IMR-90 (cell line): ENCODE data around the gene TLR9. TPM values are rescaled to one million over a fixed set of nuclear protein-coding genes. Genes with fewer than 3 reads are reported as not detected.

Experiments used
- ATAC-seq: fragments of 200-7000 bp; cut with Tn5 transposase; 2 replicates; pipeline ENCODE4 v1.9.1; 2020; ENCODE audit warnings: low read depth, mild to moderate bottlenecking, moderate library complexity
- BruUV-seq: library from RNA; stranded (reverse); fragments of 400-500 nt; replicated peaks from 2 replicates; lab custom pipeline; 2021; lab: Mats Ljungman, UMichigan
- CTCF ChIA-PET: fragments of 300-600 bp; formaldehyde crosslinking; extraction: SDS; loops from one replicate; lab custom pipeline; 2021; ENCODE audit warnings: antibody characterized with exemption; lab: Yijun Ruan, JAX
- POLR2A ChIA-PET: fragments of 300-600 bp; sonication (Branson Sonifier 250); formaldehyde crosslinking; loops from one replicate; lab custom pipeline; 2022; ENCODE audit warnings: antibody characterized with exemption; ENCODE audit not compliant: unreplicated experiment; lab: Charles Lee
- DNase-seq: peaks from one replicate; pipeline ENCODE4 v3.0.0; 2013
- H2AFZ ChIP-seq: replicated peaks from 2 replicates; pipeline ENCODE3; 2013; ENCODE audit warnings: low read length, mild to moderate bottlenecking; ENCODE audit not compliant: poor library complexity
- H2AK5ac ChIP-seq: 2 replicates; pipeline ENCODE4 v1.6.1; 2013; ENCODE audit warnings: low read depth, low read length, inconsistent platforms
- H2AK9ac ChIP-seq: replicated peaks from 2 replicates; pipeline ENCODE3; 2013; ENCODE audit warnings: mild to moderate bottlenecking, low read depth, low read length, moderate library complexity; ENCODE audit not compliant: poor library complexity
- H2BK120ac ChIP-seq: 2 replicates; pipeline ENCODE4 v1.6.1; 2013; ENCODE audit warnings: low read depth, low read length, inconsistent platforms
- H2BK15ac ChIP-seq: 3 replicates; pipeline ENCODE4 v1.6.1; 2013; ENCODE audit warnings: low read depth, low read length, inconsistent platforms
- H2BK20ac ChIP-seq: 2 replicates; pipeline ENCODE4 v1.6.1; 2013; ENCODE audit warnings: low read depth, mild to moderate bottlenecking, inconsistent platforms, low read length, moderate library complexity
- H2BK5ac ChIP-seq: 2 replicates; pipeline ENCODE4 v1.6.1; 2013; ENCODE audit warnings: mild to moderate bottlenecking, low read depth, low read length, inconsistent platforms; ENCODE audit not compliant: poor library complexity, severe bottlenecking
- H3K14ac ChIP-seq: replicated peaks from 2 replicates; pipeline ENCODE4 v1.6.1; 2013; ENCODE audit warnings: low read depth, low read length, inconsistent platforms
- H3K18ac ChIP-seq: 2 replicates; pipeline ENCODE4 v1.6.1; 2013; ENCODE audit warnings: low read depth, low read length, control low read depth
- H3K23ac ChIP-seq: 2 replicates; pipeline ENCODE4 v1.6.1; 2013; ENCODE audit warnings: low read depth, low read length, inconsistent platforms
- H3K27ac ChIP-seq: 2 replicates; pipeline ENCODE4 v1.5.1; 2013; ENCODE audit warnings: mild to moderate bottlenecking, control low read depth, low read length; ENCODE audit not compliant: insufficient read depth
- H3K27me3 ChIP-seq: 2 replicates; pipeline ENCODE4 v1.6.1; 2013; ENCODE audit warnings: low read length; ENCODE audit not compliant: control insufficient read depth, insufficient read depth
- H3K36me3 ChIP-seq: 2 replicates; pipeline ENCODE4 v1.6.1; 2013; ENCODE audit warnings: low read length, mixed read lengths; ENCODE audit not compliant: control insufficient read depth, insufficient read depth
- H3K4ac ChIP-seq: 2 replicates; pipeline ENCODE4 v1.6.1; 2013; ENCODE audit warnings: low read depth, low read length, inconsistent platforms
- H3K4me1 ChIP-seq: 2 replicates; pipeline ENCODE4 v1.6.1; 2013; ENCODE audit warnings: low read length, mixed read lengths; ENCODE audit not compliant: control insufficient read depth, insufficient read depth
- H3K4me2 ChIP-seq: 2 replicates; pipeline ENCODE4 v1.6.1; 2013; ENCODE audit warnings: low read depth, mild to moderate bottlenecking, control low read depth, low read length, moderate library complexity
- H3K4me3 ChIP-seq: 2 replicates; pipeline ENCODE4 v1.5.1; 2013; ENCODE audit warnings: low read depth, mild to moderate bottlenecking, control low read depth, low read length, moderate library complexity; ENCODE audit not compliant: insufficient read depth
- H3K56ac ChIP-seq: 2 replicates; pipeline ENCODE4 v1.6.1; 2013; ENCODE audit warnings: low read length, inconsistent platforms; ENCODE audit not compliant: insufficient read depth; ENCODE audit errors: extremely low read depth
- H3K79me1 ChIP-seq, 2 experiments: 2 replicates each; pipeline ENCODE4 v1.6.1; 2013; ENCODE audit warnings: low read length in 2 of 2, inconsistent platforms in 1 of 2, low read depth in 1 of 2
- H3K9ac ChIP-seq: 2 replicates; pipeline ENCODE4 v1.6.1; 2013; ENCODE audit warnings: low read depth, low read length, control low read depth
- H3K9me1 ChIP-seq: 2 replicates; pipeline ENCODE4 v1.6.1; 2013; ENCODE audit warnings: low read length, inconsistent platforms; ENCODE audit not compliant: insufficient read depth
- H3K9me3 ChIP-seq: 2 replicates; pipeline ENCODE4 v1.6.1; 2013; ENCODE audit warnings: low read length; ENCODE audit not compliant: control insufficient read depth, insufficient read depth
- H4K20me1 ChIP-seq: 2 replicates; pipeline ENCODE4 v1.6.1; 2013; ENCODE audit warnings: low read length, inconsistent platforms; ENCODE audit not compliant: insufficient read depth
- H4K5ac ChIP-seq: 2 replicates; pipeline ENCODE4 v1.6.1; 2013; ENCODE audit warnings: mild to moderate bottlenecking, low read depth, low read length, control low read depth
- H4K8ac ChIP-seq, 2 experiments: 2 replicates each; pipeline ENCODE4 v1.6.1; 2013; ENCODE audit warnings: low read depth in 2 of 2, low read length in 2 of 2, control low read depth in 1 of 2, inconsistent platforms in 1 of 2
- H4K91ac ChIP-seq: 2 replicates; pipeline ENCODE4 v1.6.1; 2013; ENCODE audit warnings: low read depth, low read length, inconsistent platforms; ENCODE audit not compliant: insufficient read depth
- BHLHE40 ChIP-seq: fragments of 150-350 bp; IDR thresholded peaks from 2 replicates; pipeline ENCODE4 v1.6.1; 2016; ENCODE audit warnings: mild to moderate bottlenecking, low read depth, low read length
- CEBPB ChIP-seq: IDR thresholded peaks from 2 replicates; pipeline ENCODE4 v1.6.1; 2012; ENCODE audit warnings: low read depth, low read length, improper control_type of control experiment
- CHD1 ChIP-seq: IDR thresholded peaks from 2 replicates; pipeline ENCODE4 v1.6.1; 2012; ENCODE audit warnings: low read depth, low read length, improper control_type of control experiment
- CTCF ChIP-seq: conservative IDR thresholded peaks from 2 replicates; pipeline ENCODE4 v1.5.1; 2012; ENCODE audit warnings: mild to moderate bottlenecking, low read depth, low read length, improper control_type of control experiment
- ELK1 ChIP-seq: fragments of 150-350 bp; IDR thresholded peaks from 2 replicates; pipeline ENCODE4 v1.6.1; 2016; ENCODE audit warnings: low read depth, mild to moderate bottlenecking, low read length, moderate library complexity, borderline replicate concordance
- FOS ChIP-seq: fragments of 150-350 bp; IDR thresholded peaks from 2 replicates; pipeline ENCODE4 v1.6.1; 2016; ENCODE audit warnings: low read depth, low read length
- MAFK ChIP-seq: IDR thresholded peaks from 2 replicates; pipeline ENCODE4 v1.6.1; 2012; ENCODE audit warnings: low read depth, low read length, improper control_type of control experiment
- MAZ ChIP-seq: IDR thresholded peaks from 2 replicates; pipeline ENCODE4 v1.6.1; 2012; ENCODE audit warnings: low read depth, mild to moderate bottlenecking, low read length, improper control_type of control experiment, moderate library complexity, borderline replicate concordance
- MXI1 ChIP-seq: IDR thresholded peaks from 2 replicates; pipeline ENCODE4 v1.6.1; 2012; ENCODE audit warnings: low read depth, mild to moderate bottlenecking, low read length, moderate library complexity, borderline replicate concordance
- NFE2L2 ChIP-seq: fragments of 150-350 bp; IDR thresholded peaks from 2 replicates; pipeline ENCODE4 v1.6.1; 2016; ENCODE audit warnings: low read depth, mild to moderate bottlenecking, low read length
- POLR2A ChIP-seq: IDR thresholded peaks from 2 replicates; pipeline ENCODE4 v1.6.1; 2012; ENCODE audit warnings: mild to moderate bottlenecking, low read depth, low read length
- RAD21 ChIP-seq: IDR thresholded peaks from 2 replicates; pipeline ENCODE4 v1.6.1; 2012; ENCODE audit warnings: low read length, improper control_type of control experiment
- RCOR1 ChIP-seq: IDR thresholded peaks from 2 replicates; pipeline ENCODE4 v1.6.1; 2012; ENCODE audit warnings: mild to moderate bottlenecking, low read length, improper control_type of control experiment; ENCODE audit not compliant: insufficient replicate concordance
- RFX5 ChIP-seq: IDR thresholded peaks from 2 replicates; pipeline ENCODE4 v1.8.0; 2012; ENCODE audit warnings: low read depth, mild to moderate bottlenecking, low read length, moderate library complexity
- SMC3 ChIP-seq: fragments of 150-350 bp; IDR thresholded peaks from 2 replicates; pipeline ENCODE4 v1.6.1; 2016; ENCODE audit warnings: low read depth, mild to moderate bottlenecking, antibody characterized with exemption, low read length, moderate library complexity
- USF2 ChIP-seq: fragments of 150-350 bp; IDR thresholded peaks from 2 replicates; pipeline ENCODE4 v1.6.1; 2017; ENCODE audit warnings: mild to moderate bottlenecking, antibody characterized with exemption, low read length, low read depth
- WGBS, 2 experiments: methylation state at CpG; one replicate each; pipeline versions ENCODE4 v1.1.5 to v1.1.7; 2013; ENCODE audit warnings: missing lambda C conversion rate in 2 of 2; ENCODE audit not compliant: insufficient read length in 1 of 2; ENCODE audit errors: extremely low coverage in 2 of 2; 5-methylcytosine and 5-hydroxymethylcytosine counted together
- dilution Hi-C: fragments of 300-500 bp; cut with HindIII; formaldehyde crosslinking; loops from one replicate; pipeline ENCODE4 v1.14.3; 2018; ENCODE audit warnings: low sequenced_read_pairs; ENCODE audit not compliant: unreplicated experiment
- in situ Hi-C: fragments of 300-500 bp; cut with MboI; formaldehyde crosslinking; loops from 3 replicates; pipeline ENCODE4 v1.14.3; 2019; ENCODE audit warnings: low sequenced_read_pairs, inconsistent platforms, mixed read lengths
- intact Hi-C: fragments of 100-400 bp; cut with micrococcal nuclease; formaldehyde crosslinking; loops from 2 replicates; pipeline ENCODE4 v1.10.0; 2022
- polyA plus RNA-seq, 3 experiments: library from polyadenylated mRNA; depleted of rRNA; stranded (reverse); fragments of >200 nt; gene quantifications; 2 replicates each; pipeline ENCODE4 v1.2.3, GENCODE V29; 2012; ENCODE audit warnings: low replicate concordance in 1 of 3
- total RNA-seq: library from RNA; depleted of rRNA; stranded (reverse); fragments of >200 nt; gene quantifications from 2 replicates; pipeline ENCODE4 v1.2.3, GENCODE V29; 2012

Gene TLR9
- total and polyA plus RNA-seq, 2 of the 4 experiments (the other 2 are of a cell fraction): not detected

GRCh38 chr3:52226229-52226817 lies 878 bp upstream of the TLR9 start:
- H4K91ac ChIP-seq: no peak overlapping the region
- H3K23ac ChIP-seq: no peak overlapping the region
- H3K4me3 ChIP-seq: no peak overlapping the region
- H3K9me3 ChIP-seq: no peaks in the 10 kb centered on the region
- no TSS peak for BruUV-seq
- H2AK5ac ChIP-seq: no peak overlapping the region
- H3K9ac ChIP-seq: no peak overlapping the region
- H4K8ac ChIP-seq: no peak overlapping the region
- TF ChIP-seq MAFK: no peak
- TF ChIP-seq MAZ: no peak
- TF ChIP-seq NFE2L2: no peak
- TF ChIP-seq RFX5: no peak
- no peak for TF ChIP-seq FOS
- no peak for TF ChIP-seq SMC3
- no peak for TF ChIP-seq MXI1
- no peak for TF ChIP-seq BHLHE40
- TF ChIP-seq USF2: no peak
- TF ChIP-seq CHD1: no peak
- TF ChIP-seq CTCF: no peak
- no peak for TF ChIP-seq CEBPB
- TF ChIP-seq ELK1: no peak
- TF ChIP-seq RAD21: no peak
- TF ChIP-seq POLR2A: no peak
- no peak for TF ChIP-seq RCOR1
- H2AFZ ChIP-seq: no peak overlapping the region
- H3K18ac ChIP-seq: no peak overlapping the region
- H2BK120ac ChIP-seq: no peak overlapping the region
- no peaks in the 10 kb centered on the region for H3K27me3 ChIP-seq
- H2BK15ac ChIP-seq: no peak overlapping the region
- intact Hi-C loops: no loop called here
- dilution Hi-C loops: no loop called here
- H3K79me1 ChIP-seq: peaks cover 2 to 12% of the 10 kb centered on the region in 2 experiments; a peak in 3 of 4 replicates
- no peak overlapping the region for H3K27ac ChIP-seq
- H3K14ac ChIP-seq: no peak overlapping the region
- no peak overlapping the region for H3K4ac ChIP-seq
- no peak overlapping the region for H2BK20ac ChIP-seq
- H3K9me1 ChIP-seq: no peaks in the 10 kb centered on the region
- no peak overlapping the region for H2BK5ac ChIP-seq
- H4K5ac ChIP-seq: no peak overlapping the region
- H4K20me1 ChIP-seq: peaks cover 10% of the 10 kb centered on the region
- no peaks in the 10 kb centered on the region for H3K4me1 ChIP-seq
- ATAC-seq: no peak
- in situ Hi-C loops: no loop called here
- no peak overlapping the region for H2AK9ac ChIP-seq
- H3K4me2 ChIP-seq: no peak overlapping the region
- DNase-seq: no peak
- no peak overlapping the region for H3K56ac ChIP-seq
- H3K36me3 ChIP-seq: peaks cover 33% of the 10 kb centered on the region
- 97% methylated on average over 4 of the region's 5 CpGs; no CpG with 5 or more reads in 1 of the 2 experiments for WGBS, 2 experiments
- CTCF ChIA-PET: interaction anchor here (1.3 kb wide), 1 partner anchor 11 kb away, joined by 4 read pairs; no protein-coding TSS in a partner anchor
- POLR2A ChIA-PET: no interaction called here
